GM18511 (cell line): ENCODE measurements around the gene SLC8A1.

Experiments used
- ATAC-seq: cut with Tn5 transposase; IDR thresholded peaks from one replicate; pipeline ENCODE4 v1.9.1; 2021; ENCODE audit warnings: mild to moderate bottlenecking, moderate library complexity; ENCODE audit not compliant: unreplicated experiment

SLC8A1 gene

GRCh38 chr2:40208463-40208862 lies 243.4 kb downstream of the SLC8A1 start:
- no peak for ATAC-seq

DNA sequence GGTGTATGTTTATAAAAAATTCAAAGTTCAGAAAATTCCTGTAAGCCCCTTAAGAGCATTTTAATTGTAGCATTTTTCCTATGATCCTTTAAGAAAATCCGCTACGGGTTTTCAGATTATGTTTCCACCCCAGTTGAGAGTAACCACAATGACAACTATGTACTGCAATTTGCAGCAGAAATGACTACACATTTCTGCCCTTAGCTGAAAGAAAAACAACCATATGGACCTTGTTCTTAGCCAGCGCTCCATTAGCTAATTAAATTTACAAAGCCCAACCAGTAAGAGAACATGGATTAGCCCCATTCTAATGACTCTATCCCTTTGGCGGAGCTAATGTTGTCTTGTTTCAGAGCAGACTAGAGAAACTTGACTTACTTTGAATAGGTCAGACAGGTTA lies 247.6 kb downstream of the SLC8A1 start:
- no peak for ATAC-seq

DNA sequence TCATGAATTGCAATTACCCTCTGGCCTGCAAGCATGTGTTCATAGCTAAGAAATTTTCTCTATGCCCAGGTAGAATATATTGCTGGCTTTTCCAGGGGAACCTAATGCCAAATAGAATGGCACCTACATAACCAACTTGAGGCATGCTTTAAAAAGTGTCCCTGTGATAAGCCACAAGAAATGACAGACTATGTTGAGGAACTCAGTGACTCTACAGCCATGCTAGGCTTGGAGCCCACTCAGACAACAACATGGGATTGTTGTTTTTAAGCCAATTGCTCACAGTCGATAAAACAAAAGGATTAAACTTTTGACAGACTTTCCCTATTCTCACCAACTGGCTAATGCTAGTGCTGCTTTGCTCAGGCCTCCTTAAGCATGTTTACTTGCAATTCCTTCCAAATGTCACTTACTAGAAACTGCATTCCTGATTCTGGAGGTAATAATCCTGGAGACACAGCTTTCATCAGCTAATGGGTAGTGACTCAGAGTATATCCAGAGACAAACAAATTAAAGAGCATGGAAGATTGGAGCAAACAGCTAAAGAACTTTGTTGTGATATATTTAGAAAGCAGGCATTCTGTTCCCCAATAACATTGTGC lies 249.0 kb downstream of the SLC8A1 start:
- ATAC-seq: no peak

DNA sequence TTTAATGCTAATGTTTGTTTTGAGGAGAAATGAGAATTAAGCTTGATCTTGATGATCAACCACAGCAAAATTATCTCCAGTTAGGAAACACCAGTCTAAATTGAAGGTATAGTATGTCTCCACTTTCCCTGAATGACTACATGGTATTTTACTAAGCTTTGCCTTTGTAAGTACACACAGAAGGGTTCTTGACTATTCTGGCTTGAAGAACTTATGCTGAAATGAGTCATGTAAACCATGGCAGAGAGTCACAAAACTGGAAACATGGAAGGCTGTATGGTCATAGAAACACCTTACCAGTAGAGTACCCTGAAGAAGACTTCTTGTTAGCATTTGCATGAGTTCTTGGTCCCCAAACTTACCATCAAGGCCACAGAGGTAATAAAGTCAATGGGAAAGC lies 250.5 kb downstream of the SLC8A1 start:
- ATAC-seq: no peak

GRCh38 chr2:40200366-40200915 lies 251.4 kb downstream of the SLC8A1 start:
- no peak for ATAC-seq

DNA sequence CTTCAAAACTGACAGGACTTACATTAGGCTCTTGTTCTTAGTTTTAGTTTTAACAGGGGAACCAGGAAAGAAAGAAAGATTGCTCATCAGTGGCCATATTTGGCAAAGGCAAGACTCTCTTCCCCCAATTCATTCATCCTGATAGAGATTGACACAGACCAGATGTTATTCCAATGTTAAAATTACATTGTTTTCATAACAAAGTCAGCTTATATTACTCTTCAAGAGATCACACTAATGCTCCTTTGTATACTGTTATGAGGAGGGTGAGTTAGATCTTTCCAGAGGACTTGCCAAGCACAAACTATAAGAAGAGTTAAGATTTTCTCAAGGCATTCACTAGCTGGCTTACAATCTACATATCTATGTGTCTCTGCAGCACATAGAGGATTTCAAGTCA lies 252.1 kb downstream of the SLC8A1 start:
- no peak for ATAC-seq

GRCh38 chr2:40197121-40197520 lies 254.8 kb downstream of the SLC8A1 start:
- no peak for ATAC-seq

DNA sequence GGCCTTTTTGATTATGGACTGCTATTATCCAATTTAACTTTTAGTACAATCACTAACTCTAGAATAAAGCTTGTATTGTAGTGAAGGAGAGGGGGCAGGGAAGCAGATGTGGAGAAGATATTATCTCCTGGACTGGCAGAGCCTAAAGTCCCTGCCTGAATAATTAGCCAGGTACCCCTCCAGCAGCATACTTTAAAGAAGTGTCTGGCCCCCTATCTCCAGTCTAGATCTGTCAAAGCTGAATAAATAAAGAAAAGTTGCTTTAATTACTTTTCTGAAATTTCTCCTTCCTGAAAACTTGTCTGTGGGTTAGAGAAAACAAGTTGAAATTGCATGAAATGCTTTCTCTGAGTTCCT lies 258.2 kb downstream of the SLC8A1 start:
- ATAC-seq: no peak

DNA sequence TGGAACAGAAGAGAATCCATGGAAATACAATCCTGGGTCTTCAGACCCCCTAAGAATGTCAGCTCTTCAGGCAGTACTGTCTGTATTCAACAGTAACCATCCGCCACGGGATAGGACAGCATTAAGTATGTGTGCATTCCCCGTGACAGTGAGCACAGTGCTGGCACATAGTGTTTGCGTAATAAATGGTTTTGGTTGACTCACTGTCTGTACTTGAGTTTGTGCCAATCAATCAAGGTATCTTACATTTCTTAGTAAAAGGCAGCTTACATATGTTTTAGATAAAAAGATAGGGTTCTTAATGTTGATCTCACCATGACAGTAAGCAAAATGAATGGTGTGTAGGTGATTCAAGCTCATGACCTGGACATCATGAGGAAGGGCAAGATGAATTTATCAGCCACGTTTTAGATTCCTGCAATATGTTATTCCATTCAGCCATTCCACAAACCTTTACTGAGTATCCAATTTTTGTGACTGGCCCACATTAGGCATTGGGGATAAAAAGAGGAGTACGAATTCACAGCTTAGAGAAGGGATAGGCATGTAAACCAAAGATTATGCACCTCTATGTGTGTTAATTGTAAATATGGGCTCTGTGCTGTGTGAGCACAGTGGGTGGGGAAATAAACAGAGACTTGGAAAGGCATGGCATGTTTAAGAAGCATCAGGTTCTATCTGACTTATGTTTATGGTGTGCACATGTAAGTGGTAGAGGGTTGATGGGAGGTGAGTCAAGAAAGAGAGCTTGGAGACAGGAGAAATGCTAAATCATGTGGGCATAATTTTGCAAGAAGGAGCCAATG lies 258.8 kb downstream of the SLC8A1 start:
- no peak for ATAC-seq

- ATAC-seq: no peak
Measured at GRCh38 chr2:40190457-40190856, 261.4 kb downstream of the SLC8A1 start.

GRCh38 chr2:40189881-40190280 lies 262.0 kb downstream of the SLC8A1 start:
- no peak for ATAC-seq

GRCh38 chr2:40187054-40187453 lies 264.8 kb downstream of the SLC8A1 start:
- no peak for ATAC-seq

- ATAC-seq: no peak
Measured at GRCh38 chr2:40184551-40184950, 267.3 kb downstream of the SLC8A1 start.

DNA sequence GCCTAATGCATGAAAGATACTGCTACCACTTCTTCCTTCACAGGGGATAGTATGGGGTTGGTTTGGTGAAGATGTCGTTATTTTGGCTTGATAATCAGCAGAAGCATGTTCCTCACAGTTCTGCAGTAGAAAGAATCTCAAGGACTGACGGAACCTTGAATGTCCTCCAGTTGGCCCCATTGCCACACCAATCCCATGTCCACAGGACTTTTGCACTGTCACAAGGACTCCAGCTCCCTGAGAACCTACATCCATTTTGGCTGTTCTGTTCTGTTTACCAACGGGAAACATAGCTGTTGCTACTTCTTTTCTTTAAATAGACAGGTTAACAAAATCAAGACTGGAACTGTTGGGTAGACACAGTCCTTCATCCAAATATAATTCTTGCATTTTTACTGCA lies 270.0 kb downstream of the SLC8A1 start:
- no peak for ATAC-seq

DNA sequence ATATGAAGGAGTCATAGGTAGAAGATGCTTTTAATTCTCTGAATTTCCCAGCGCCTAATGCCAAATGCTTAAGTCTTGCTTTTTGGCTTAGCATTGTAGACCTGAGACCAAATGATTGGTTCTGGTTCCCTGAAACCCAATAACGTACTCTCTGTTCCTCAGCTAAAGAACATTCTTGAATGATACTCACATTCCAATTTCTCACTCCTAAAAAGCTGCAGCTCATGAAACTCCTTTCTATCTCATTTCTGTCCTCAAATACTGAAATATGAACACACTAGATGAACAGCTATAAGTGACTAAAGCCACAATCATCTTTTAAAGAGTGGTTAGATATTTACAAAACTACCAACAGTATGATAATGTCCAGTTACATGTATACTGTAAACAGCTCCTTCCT lies 272.1 kb downstream of the SLC8A1 start:
- no peak for ATAC-seq

- ATAC-seq: peak; percentile 92
Measured at GRCh38 chr2:40178971-40179370, 272.9 kb downstream of the SLC8A1 start.

GRCh38 chr2:40178171-40178778 lies 273.6 kb downstream of the SLC8A1 start:
- no peak for ATAC-seq

DNA sequence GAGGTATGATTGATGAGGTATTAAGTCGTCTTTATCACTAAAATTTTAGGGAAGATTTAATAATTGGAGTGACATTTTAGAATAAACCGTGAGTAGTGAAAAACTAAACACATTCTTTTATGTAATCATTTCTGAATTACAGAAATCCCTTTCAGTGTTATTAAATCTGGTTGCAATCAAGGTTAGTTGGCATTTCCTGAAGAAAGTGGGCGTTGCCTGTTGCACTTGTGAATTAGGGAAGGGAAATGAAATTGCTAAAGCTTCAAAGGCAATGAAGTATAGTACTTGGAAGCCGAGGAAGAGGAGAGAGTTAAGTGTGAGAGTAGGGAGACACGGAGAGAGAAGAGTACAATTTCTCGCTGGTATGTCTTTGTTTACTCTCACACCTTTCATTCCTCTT lies 274.5 kb downstream of the SLC8A1 start:
- no peak for ATAC-seq

GRCh38 chr2:40173276-40173675 lies 278.6 kb downstream of the SLC8A1 start:
- ATAC-seq: no peak

DNA sequence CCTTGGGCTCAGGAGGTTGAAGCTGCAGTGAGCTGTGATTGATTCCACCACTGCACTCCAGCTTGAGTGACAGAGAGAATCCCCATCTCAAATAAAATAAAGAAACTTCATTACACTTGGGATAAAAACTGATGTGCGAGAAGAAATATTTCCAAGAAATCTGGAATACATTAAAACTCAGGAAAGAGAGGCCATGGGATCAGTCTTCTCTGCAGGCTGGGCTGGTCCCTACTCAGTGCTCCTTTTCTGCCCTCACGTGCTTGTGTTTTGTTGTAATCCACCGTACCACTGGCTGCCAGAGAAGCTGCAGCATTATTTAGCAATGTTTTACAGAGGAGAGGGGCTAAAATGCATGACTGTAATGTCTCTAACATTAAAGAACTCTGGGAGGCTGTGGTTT lies 282.0 kb downstream of the SLC8A1 start:
- no peak for ATAC-seq

DNA sequence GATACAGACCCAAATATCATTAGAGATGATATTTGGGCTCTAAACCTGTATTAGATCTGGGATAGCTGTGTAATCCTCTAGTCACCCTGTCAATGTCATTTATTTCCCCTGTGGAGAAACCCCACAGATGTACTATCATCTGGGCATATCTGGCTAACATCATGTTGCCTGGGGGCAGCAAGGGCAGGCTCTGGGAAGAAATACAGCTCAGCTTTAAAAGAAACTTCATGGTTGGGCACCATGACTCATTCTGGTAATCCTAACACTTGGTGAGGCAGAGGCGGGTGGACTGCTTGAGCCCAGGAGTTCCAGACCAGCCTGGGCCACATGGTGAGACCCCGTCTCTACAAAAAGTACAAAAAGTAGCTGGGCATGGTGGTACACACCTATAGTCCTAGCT lies 282.5 kb downstream of the SLC8A1 start:
- ATAC-seq: no peak

GRCh38 chr2:40168546-40168945 lies 283.3 kb downstream of the SLC8A1 start:
- no peak for ATAC-seq
